Measurements from ENCODE around the gene FBXW7. TPM values are rescaled to one million over a fixed set of nuclear protein-coding genes. Genes with fewer than 3 reads are reported as not detected.

Gene FBXW7
- total and polyA plus RNA-seq, 2 donors (not counting 1 experiment from before 2014, with no cell fraction given) = 23.0 to 125 TPM

DNA sequence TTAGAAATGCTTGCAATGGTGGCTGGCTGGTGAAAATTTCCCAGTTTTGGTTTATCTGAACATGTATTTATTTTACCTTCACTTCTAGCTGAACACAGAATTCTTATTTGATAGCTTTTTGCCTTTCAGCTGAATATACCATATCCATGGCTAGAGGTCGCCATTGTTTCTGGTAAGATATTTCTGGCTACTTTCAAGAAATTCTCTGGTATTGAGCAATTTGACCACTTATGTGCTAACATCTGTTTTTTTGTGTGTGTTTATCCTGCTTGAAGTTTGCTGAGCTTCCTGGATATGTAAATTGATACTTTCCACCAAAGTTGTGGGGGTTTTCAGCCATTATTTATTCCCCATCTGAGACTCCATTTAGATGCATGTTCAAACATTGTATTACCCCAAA is 75.4 kb downstream of the FBXW7 start:
- CTCF ChIA-PET = interaction anchor here (0.7 to 2.3 kb wide), 4 partner anchors 9 to 179 kb away, joined by 3 to 14 read pairs (median 3); no protein-coding TSS in a partner anchor
- H3K4me3 Mint-ChIP-seq = peak overlapping the region; percentile 66
- POLR2A ChIA-PET = no interaction called here
- H3K4me1 Mint-ChIP-seq = peaks cover 77% of the 10 kb centered on the region
- intact Hi-C loops (cut with micrococcal nuclease) = loop anchor here (5.0 kb wide), 2 partner anchors 37 to 77 kb away; partner anchors contain the start of gene FBXW7
- Histone ChIP-seq H3K9me3 (ENCODE audit: control extremely low read depth in 1 of 3, control insufficient read depth in 2 of 3, insufficient read depth in 1 of 3, low read length in 2 of 3) (no peaks in the 10 kb centered on the region), H3K27me3 (replicated peaks in 1 of 4; ENCODE audit: control extremely low read depth in 1 of 4, control insufficient read depth in 3 of 4, insufficient read depth in 4 of 4, low read length in 3 of 4) (no peaks in the 10 kb centered on the region), H3K4me3 (ENCODE audit: control extremely low read depth in 1 of 5, extremely low read depth in 1 of 5, insufficient read depth in 1 of 5, low read depth in 2 of 5, low read length in 4 of 5) (peak overlapping the region in 1 of 5 experiments; percentile 12), H2AFZ (ENCODE audit: insufficient read depth, low read depth, low read length, poor library complexity, severe bottlenecking) (peak overlapping the region; percentile 24), H3K4me2 (replicated peaks; ENCODE audit: low read depth, low read length, poor library complexity, severe bottlenecking) (peak overlapping the region; percentile 42), H3K9ac (ENCODE audit: low read length) (no peak overlapping the region), H3K27ac (ENCODE audit: low read length in 2 of 2) (peak overlapping the region; percentile 30 to 60), H4K20me1 (ENCODE audit: control insufficient read depth, insufficient read depth, low read length, poor library complexity, severe bottlenecking) (no peaks in the 10 kb centered on the region), H3K36me3 (replicated peaks in 1 of 2; ENCODE audit: control extremely low read depth in 1 of 2, control insufficient read depth in 1 of 2, extremely low read depth in 1 of 2, insufficient read depth in 2 of 2, low read length in 1 of 2) (no peaks in the 10 kb centered on the region), H3K79me2 (ENCODE audit: control insufficient read depth, insufficient read depth, low read length) (peaks cover 40% of the 10 kb centered on the region), H3K4me1 (ENCODE audit: control insufficient read depth in 2 of 2, insufficient read depth in 2 of 2, low read length in 2 of 2) (peaks cover 68 to 73% of the 10 kb centered on the region in 2 donors)
- peak overlapping the region; percentile 69 for H3K27ac Mint-ChIP-seq
- ATAC-seq (ENCODE audit: low read depth) (no peak), DNase-seq (no peak)
- WGBS (ENCODE audit: insufficient coverage) = no CpG with 5 or more reads among the region's 1 CpG
- no peaks in the 10 kb centered on the region for H3K27me3 Mint-ChIP-seq
- TF ChIP-seq, protein P1, sequence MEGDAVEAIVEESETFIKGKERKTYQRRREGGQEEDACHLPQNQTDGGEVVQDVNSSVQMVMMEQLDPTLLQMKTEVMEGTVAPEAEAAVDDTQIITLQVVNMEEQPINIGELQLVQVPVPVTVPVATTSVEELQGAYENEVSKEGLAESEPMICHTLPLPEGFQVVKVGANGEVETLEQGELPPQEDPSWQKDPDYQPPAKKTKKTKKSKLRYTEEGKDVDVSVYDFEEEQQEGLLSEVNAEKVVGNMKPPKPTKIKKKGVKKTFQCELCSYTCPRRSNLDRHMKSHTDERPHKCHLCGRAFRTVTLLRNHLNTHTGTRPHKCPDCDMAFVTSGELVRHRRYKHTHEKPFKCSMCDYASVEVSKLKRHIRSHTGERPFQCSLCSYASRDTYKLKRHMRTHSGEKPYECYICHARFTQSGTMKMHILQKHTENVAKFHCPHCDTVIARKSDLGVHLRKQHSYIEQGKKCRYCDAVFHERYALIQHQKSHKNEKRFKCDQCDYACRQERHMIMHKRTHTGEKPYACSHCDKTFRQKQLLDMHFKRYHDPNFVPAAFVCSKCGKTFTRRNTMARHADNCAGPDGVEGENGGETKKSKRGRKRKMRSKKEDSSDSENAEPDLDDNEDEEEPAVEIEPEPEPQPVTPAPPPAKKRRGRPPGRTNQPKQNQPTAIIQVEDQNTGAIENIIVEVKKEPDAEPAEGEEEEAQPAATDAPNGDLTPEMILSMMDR (IDR thresholded peaks at IDR 0.05) = no peak
- TF ChIP-seq EZH2 (IDR thresholded peaks at IDR 0.05; ENCODE audit: borderline replicate concordance, insufficient read depth, low read depth, low read length, poor library complexity, severe bottlenecking) = no peak
- no peaks in the 10 kb centered on the region for H3K9me3 Mint-ChIP-seq (ENCODE audit: insufficient read depth)

DNA sequence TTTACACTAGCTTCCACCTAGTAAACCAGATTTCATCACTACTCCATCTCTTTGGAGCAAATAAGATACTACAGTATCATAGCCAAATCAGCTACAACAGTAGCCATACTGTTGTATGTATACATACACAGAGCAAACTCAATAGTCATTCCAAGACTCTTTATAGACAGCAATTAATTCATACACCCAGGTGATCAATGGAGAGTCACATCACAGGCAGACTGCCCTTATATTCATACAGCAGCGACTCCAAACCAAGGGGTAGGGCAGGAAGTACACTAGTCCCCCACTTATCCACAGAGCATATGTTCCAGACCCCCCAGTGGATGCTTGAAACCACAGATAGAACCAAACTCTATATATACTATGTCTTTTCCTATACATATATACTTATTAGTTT is 76.6 kb downstream of the FBXW7 start:
- Histone ChIP-seq H3K4me1 (ENCODE audit: control insufficient read depth in 2 of 2, insufficient read depth in 2 of 2, low read length in 2 of 2) (peaks cover 60 to 61% of the 10 kb centered on the region in 2 donors), H4K20me1 (ENCODE audit: control insufficient read depth, insufficient read depth, low read length, poor library complexity, severe bottlenecking) (peaks cover under 1% of the 10 kb centered on the region), H3K27me3 (replicated peaks in 1 of 4; ENCODE audit: control extremely low read depth in 1 of 4, control insufficient read depth in 3 of 4, insufficient read depth in 4 of 4, low read length in 3 of 4) (no peaks in the 10 kb centered on the region), H3K27ac (ENCODE audit: low read length in 2 of 2) (peak overlapping the region; percentile 0 to 67), H3K79me2 (ENCODE audit: control insufficient read depth, insufficient read depth, low read length) (peaks cover 46% of the 10 kb centered on the region), H2AFZ (ENCODE audit: insufficient read depth, low read depth, low read length, poor library complexity, severe bottlenecking) (peak overlapping the region; percentile 1), H3K4me3 (ENCODE audit: control extremely low read depth in 1 of 5, extremely low read depth in 1 of 5, insufficient read depth in 1 of 5, low read depth in 2 of 5, low read length in 4 of 5) (no peak overlapping the region), H3K9ac (ENCODE audit: low read length) (no peak overlapping the region), H3K36me3 (replicated peaks in 1 of 2; ENCODE audit: control extremely low read depth in 1 of 2, control insufficient read depth in 1 of 2, extremely low read depth in 1 of 2, insufficient read depth in 2 of 2, low read length in 1 of 2) (no peaks in the 10 kb centered on the region), H3K9me3 (ENCODE audit: control extremely low read depth in 1 of 3, control insufficient read depth in 2 of 3, insufficient read depth in 1 of 3, low read length in 2 of 3) (no peaks in the 10 kb centered on the region), H3K4me2 (replicated peaks; ENCODE audit: low read depth, low read length, poor library complexity, severe bottlenecking) (peak overlapping the region; percentile 40)
- intact Hi-C loops (cut with micrococcal nuclease) = no loop called here
- DNase-seq = no peak
- H3K4me1 Mint-ChIP-seq = peaks cover 78% of the 10 kb centered on the region
- H3K27me3 Mint-ChIP-seq = no peaks in the 10 kb centered on the region
- peak overlapping the region; percentile 58 for H3K4me3 Mint-ChIP-seq
- H3K27ac Mint-ChIP-seq = peak overlapping the region; percentile 88
- 100% methylated on average over 1 of the region's 1 CpG for WGBS (ENCODE audit: insufficient coverage)
- ATAC-seq (ENCODE audit: low read depth) = peak; percentile 8
- no peaks in the 10 kb centered on the region for H3K9me3 Mint-ChIP-seq (ENCODE audit: insufficient read depth)
- CTCF ChIA-PET = interaction anchor here (0.7 to 1.8 kb wide), 8 partner anchors 42 to 668 kb away, joined by 3 to 5 read pairs (median 3); no protein-coding TSS in a partner anchor
- TF ChIP-seq, protein P1 (IDR thresholded peaks at IDR 0.05) = no peak
- no peak for TF ChIP-seq EZH2 (IDR thresholded peaks at IDR 0.05; ENCODE audit: borderline replicate concordance, insufficient read depth, low read depth, low read length, poor library complexity, severe bottlenecking)
- POLR2A ChIA-PET = no interaction called here
